Midbrain (tissue), 1 donor: ENCODE data around the gene TAL1.
A peak's percentile ranks its signal among the peaks of the same experiment; 100 is the strongest.

Experiments used
- DNase-seq: peaks from one replicate; lab custom pipeline; 2025; lab: John Stamatoyannopoulos, UW

Gene TAL1

GRCh38 chr1:47229031-47229885, 2.8 kb downstream of the TAL1 start:
- no peak for DNase-seq

DNA sequence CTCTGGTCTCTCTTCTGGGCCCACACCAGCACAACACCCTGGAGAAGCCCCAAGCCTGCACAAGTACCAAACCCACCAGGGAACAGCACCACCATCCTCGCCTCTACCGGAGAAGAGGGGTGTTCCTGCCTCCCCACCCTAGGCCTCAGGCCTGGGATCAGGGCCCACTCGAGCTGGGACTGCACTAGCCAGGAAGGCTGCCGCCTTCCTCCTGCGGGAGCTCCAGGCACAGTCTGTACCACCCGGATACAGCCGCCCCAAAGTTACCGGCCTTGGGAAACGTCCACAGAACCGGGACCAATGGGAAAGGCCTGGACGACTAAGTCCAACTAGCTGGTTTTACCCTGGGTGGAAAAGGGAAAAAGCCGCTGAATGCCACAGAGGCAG, 3.4 kb downstream of the TAL1 start:
- no peak for DNase-seq

DNA sequence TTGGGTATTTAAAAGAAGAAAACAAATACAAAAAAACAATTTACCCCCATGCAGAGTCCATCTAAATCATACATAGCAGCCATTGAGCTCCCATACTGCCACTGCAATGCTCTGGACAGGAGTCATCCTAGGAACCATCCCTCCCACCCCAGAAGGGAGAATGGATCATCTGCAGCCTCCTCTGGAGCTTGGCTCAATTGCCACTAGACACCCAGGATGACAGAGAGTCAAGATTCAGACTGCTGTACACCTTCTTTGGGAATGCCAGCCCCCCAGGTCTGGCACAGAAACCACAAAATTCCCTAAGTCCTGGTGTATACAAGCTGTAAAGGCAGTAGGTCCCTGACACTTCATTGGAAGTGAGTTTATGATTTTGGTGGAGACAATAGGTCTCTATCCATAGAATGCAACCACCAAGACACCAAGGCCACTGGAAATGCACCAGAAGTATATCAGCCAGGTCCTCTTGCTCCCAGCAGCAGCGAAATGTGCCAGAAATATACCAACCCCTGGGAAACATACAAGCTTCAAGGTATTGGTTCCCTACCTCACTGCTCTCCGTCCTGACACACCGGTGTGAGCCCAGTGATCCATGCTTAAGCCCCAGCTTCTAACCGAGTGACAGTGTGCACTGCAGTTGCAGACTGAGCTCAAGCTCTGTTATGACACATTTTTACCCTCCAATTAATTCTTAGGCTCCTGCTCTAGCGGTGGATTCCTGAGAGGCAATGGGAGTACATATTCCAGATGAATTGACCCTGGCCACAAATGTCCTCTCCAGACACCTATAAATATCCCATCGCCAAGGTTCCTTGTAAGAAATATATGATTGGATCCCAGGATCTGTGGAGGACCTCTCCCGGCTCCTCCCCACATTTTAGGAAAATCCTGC, 4.4 kb downstream of the TAL1 start:
- no peak for DNase-seq

DNA sequence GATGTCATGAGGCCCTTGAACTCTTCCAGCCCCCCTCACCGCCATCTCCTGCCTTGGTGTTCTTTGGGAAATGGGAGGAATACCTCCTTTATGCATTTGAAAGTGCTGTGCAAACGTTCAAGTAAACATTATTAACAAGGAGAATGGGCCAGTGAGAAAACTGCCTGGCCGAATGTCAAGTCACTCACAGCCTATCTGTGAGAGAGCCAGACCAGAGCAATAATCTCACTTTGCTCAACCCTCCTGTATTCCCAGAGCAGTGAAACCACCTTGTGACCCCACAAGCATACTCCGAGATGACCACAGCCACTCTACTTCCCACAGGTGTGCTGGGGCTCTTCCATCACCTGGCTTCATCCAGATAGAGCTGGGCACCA, 5.2 kb downstream of the TAL1 start:
- DNase-seq: no peak

DNA sequence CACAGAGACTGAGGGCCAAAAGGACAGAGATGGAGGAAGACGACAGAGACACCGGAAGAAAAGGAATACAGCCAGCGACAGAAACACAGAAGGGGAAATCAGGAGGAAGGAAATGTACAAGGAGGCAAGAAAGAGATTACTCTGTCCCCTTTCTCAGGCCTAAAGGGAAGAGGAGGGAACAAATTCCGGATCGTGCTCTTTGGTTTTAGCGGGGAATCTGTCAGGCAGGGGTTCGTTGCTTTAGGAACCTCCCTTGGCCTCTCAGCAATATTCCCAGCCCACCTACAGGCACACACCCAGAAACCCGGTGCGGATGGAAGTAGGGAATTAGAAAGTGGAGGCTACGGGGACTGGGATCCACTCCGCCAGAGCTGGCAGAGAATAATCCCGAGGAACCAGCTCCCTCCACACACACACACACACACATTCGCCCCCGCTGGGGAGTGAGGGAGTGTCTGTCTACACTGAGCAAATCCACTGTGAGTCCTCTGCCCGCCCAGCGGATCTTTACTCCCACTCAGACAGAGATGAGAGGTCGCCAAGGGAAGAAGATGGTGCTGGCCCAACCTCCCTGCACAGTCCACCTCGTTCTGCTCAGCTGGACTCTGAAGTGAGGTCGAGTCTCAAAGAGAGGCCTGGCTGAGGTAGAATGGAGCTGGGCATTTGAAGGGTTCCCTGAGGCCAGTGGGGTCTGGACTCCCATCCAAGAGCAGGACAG, 5.7 kb downstream of the TAL1 start:
- DNase-seq: no peak

- peak; percentile 10 for DNase-seq
Observed at GRCh38 chr1:47225430-47226100, 6.5 kb downstream of the TAL1 start.

- DNase-seq: no peak
Observed at GRCh38 chr1:47224676-47225399, 7.2 kb downstream of the TAL1 start.

DNA sequence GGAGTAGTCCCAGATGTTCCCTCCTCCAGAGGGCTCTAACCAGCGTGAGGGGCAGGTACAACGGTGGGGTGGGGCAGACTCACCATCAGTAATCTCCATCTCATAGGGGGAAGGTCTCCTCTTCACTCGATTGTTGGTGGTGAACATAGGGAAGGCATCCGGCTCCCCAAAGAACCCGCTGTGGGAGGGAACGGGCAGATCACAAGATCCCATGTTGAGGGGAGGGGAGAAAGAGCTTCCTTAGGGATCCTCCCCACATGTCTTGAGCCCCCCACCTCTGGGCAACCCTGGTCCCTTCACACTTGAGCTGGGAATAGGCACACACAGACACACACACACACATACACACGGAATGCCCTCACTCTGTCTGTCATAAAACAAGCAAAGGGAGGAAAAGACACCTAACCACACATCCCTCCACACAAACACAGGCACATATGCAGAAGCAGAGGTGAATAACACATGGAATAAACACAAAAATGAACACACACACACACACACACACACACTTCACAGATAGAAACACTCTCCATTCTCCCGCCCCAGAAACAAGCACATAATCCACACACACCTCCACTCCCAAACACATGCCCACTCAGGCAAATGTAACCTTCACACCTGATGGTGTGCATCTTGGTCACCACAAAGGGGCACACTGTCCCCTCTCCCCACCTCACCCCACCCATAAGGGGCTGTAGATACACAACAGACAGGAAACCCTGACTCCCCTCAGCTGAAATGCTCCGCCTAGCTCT, 7.9 kb downstream of the TAL1 start:
- DNase-seq: no peak

GRCh38 chr1:47223174-47223920, 8.7 kb downstream of the TAL1 start:
- no peak for DNase-seq

- DNase-seq: no peak
Observed at GRCh38 chr1:47222476-47222875, 9.5 kb downstream of the TAL1 start.

DNA sequence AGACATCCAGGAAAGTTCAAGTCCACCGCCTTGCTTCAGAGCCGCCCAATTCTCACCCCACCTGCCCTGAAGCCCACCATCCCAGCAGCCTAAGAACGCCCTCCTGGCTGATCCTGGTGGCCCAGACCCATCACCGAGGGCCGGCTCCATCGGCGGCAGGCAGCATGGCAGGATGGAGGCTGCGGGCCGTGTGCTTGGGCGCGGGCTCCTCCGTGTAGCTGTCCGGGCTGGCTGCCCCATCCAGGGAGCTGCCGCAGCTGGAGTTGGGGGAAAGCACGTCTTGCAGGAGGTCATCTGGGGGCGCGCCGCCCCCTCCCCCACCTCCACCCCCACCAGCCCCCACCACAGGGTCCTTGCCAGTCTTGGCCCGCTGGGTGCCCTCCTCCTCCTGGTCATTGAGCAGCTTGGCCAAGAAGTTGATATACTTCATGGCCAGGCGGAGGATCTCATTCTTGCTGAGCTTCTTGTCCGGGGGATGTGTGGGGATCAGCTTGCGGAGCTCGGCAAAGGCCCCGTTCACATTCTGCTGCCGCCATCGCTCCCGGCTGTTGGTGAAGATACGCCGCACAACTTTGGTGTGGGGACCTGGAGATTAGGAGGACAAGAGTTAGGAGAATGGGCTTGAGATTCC, 12.3 kb downstream of the TAL1 start:
- no peak for DNase-seq

GRCh38 chr1:47219001-47219400, 13.0 kb downstream of the TAL1 start:
- DNase-seq: no peak

DNA sequence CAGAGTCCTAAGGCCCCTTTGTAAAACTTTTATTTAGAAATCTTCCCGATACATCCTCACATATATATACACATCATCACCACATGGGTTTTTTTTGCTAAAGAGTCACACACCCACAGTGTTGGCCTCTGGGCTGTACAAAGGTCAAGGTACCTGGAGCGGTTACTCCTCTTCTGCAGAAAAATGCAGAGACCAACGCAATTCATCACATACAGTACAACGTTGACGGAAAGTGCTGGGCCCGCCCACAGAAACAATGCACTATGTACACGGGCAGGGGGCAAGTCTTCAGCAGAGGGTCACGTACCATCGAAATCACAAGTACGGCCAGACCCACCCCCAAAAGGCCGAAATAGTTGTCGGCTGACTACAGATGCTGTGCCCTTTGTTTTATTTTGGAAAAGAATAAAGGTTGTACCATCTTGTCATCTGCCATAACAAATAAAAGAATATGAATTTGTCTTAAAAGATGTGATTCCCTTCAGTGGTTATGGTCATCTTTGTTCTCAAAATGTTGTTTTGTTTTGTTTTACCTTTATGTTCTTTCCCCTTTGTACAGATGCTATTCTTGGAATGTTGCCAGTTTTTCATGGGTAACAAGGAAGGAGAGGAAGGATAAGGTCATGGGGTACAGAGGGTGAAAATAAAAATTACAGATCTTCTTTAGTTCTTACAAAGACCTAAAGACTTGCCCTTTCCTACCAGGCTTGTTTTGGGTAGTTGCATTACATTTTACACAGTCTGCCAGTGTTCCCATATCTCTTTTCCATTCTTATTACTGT, 15.6 kb downstream of the TAL1 start:
- DNase-seq: no peak

GRCh38 chr1:47215713-47216112, 16.3 kb downstream of the TAL1 start:
- no peak for DNase-seq

DNA sequence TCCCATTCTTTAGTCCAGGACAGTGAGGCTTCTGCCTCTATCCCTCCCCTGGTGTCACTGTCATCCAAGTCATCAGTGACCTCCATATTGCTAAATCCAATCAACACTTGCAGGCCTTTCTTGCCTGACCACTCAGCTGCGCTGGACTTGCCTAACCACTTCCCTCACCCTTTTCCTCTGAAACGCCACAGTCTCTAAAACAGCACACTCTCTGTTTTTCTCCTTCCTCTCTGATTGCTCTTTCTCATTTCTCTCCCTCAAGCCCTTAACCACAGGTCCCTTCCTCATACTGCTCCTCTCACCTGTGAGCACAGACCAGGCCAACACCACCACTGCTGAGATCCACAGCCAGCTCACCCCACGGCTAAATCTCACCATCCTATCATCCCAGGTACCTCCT, 17.5 kb downstream of the TAL1 start:
- DNase-seq: no peak

DNA sequence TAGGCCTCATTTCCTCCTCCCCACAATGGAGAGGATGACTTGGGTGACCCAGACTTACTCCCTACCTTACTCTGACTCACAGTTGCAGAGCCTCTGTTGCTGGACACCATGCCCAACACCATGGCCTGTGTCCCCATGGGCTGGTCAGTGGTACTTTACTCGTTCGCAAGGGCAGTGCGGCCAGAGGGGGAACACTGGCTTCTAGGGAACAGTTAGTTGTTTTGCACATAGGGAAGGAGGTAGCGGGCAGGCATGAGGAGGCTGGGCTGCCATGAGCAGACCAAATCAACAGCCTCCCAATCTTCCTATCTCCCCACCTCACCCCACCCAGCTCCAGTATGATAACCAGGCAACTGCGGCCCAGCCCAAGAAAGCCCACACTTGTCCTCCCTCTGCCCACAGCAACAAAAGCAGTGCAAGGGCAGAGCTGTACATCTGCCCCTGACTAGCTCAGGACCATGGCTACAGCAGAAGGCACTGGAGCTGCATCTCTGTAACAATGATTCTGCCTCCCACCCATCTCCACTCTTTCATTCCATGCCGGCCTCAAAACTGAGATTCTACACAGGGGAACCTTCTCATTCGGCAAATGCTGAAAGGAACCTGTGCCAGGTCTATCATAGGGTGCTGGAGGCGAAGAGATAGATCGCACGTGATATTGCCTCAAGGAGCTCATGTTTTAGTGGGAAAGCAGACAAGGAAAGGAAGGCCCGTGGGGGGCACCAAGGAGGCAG, 18.6 kb downstream of the TAL1 start:
- DNase-seq: no peak

DNA sequence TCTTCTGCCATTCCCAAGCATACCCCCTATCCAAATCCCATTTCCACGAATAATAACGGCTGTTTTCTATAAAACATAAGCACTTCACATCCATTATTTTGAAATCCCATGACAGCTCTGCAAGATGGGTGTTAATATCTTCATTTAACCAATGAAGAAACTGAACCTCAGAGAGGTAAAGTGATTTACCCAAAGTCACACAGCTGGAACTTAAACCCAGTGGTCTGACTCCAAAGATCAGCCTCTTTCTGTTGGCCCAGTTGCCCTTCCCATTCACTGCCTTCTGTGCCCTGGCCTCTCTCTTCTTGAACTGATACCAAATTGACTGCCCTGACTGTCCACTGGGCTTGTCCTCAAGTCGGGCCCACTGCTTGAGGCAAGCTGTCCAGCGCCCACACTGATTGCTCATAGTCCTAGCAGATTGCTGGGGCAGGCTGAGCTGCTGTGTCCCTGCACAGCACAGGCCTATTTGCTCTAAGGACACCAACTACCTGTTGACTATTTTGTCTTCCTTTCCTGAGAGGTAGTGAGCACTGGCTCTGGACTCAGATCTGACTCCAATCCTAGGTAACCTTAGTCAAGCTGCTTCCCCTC, 19.3 kb downstream of the TAL1 start:
- DNase-seq: no peak
